MV-4-11 (cell line): ENCODE results near the gene C17orf58.
A peak's percentile ranks its signal among the peaks of the same experiment; 100 is the strongest.
"Not testable (repeated sequence)": the region's sequence is repeated elsewhere in the genome, so short reads cannot be mapped to it uniquely, and the experiment has no call there.

Experiments used
- DNase-seq: peaks from one replicate; lab custom pipeline; 2025; lab: John Stamatoyannopoulos, UW

Gene C17orf58

GRCh38 chr17:67996301-67997171, at the start of gene C17orf58:
C17orf58 (minus strand) TSS chr17:67996469; CDS start chr17:67996198, 271 bp downstream.
- DNase-seq, result not testable (repeated sequence)

- DNase-seq, result peak; percentile 10
Observed at GRCh38 chr17:68036304-68037147, 40.3 kb upstream of the C17orf58 start.

GRCh38 chr17:68035523-68036303, 39.4 kb upstream of the C17orf58 start, which contains the start of gene KPNA2:
KPNA2 (plus strand) TSS chr17:68035735; CDS start chr17:68037133, 1,398 bp downstream.
- peak; percentile 95 for DNase-seq

- DNase-seq, result no peak
Observed at GRCh38 chr17:68035131-68035522, 38.9 kb upstream of the C17orf58 start.

GRCh38 chr17:68034452-68034776, 38.1 kb upstream of the C17orf58 start:
- no peak for DNase-seq

- DNase-seq, result no peak
Observed at GRCh38 chr17:68033636-68034451, 37.6 kb upstream of the C17orf58 start.

GRCh38 chr17:68029512-68030215, 33.4 kb upstream of the C17orf58 start:
- DNase-seq, result no peak

- DNase-seq, result not testable (repeated sequence)
Observed at GRCh38 chr17:68022547-68022946, 26.3 kb upstream of the C17orf58 start.

GRCh38 chr17:68021963-68022362, 25.7 kb upstream of the C17orf58 start:
- DNase-seq, result no peak

GRCh38 chr17:68020791-68021190, 24.5 kb upstream of the C17orf58 start:
- not testable (repeated sequence) for DNase-seq

GRCh38 chr17:68020409-68020756, 24.1 kb upstream of the C17orf58 start:
- DNase-seq, result no peak

GRCh38 chr17:68019675-68020408, 23.6 kb upstream of the C17orf58 start:
- peak; percentile 95 for DNase-seq

GRCh38 chr17:68019336-68019674, 23.0 kb upstream of the C17orf58 start:
- no peak for DNase-seq

- DNase-seq, result not testable (repeated sequence)
Observed at GRCh38 chr17:68018493-68018892, 22.2 kb upstream of the C17orf58 start.

GRCh38 chr17:68016838-68017237, 20.6 kb upstream of the C17orf58 start:
- DNase-seq, result no peak

GRCh38 chr17:68015081-68015723, 18.9 kb upstream of the C17orf58 start:
- no peak for DNase-seq

GRCh38 chr17:68013385-68013784, 17.1 kb upstream of the C17orf58 start:
- DNase-seq, result peak; percentile 25

- peak; percentile 22 for DNase-seq
Observed at GRCh38 chr17:68011199-68011665, 15.0 kb upstream of the C17orf58 start.

- no peak for DNase-seq
Observed at GRCh38 chr17:68006797-68007196, 10.5 kb upstream of the C17orf58 start.
